A673 (cell line): ENCODE data around the gene DMRTA2.

ENCODE experiments used
- EZH2 ChIP-seq: fragments of 200-600 bp; sonication (generic); IDR thresholded peaks from 2 replicates; pipeline ENCODE4 v1.6.1; 2017; ENCODE audit warnings: borderline replicate concordance, low read depth, mild to moderate bottlenecking, mixed read lengths, antibody characterized with exemption, low read length; ENCODE audit not compliant: poor library complexity, severe bottlenecking
- TF ChIP-seq, protein P1 (sequence below): fragments of 300-800, 200-600 bp; sonication (generic); conservative IDR thresholded peaks from 2 replicates; pipeline ENCODE4 v1.5.1; 2017; ENCODE audit warnings: low read depth, mild to moderate bottlenecking, antibody characterized with exemption, low read length, moderate library complexity, mixed read lengths

DNA sequence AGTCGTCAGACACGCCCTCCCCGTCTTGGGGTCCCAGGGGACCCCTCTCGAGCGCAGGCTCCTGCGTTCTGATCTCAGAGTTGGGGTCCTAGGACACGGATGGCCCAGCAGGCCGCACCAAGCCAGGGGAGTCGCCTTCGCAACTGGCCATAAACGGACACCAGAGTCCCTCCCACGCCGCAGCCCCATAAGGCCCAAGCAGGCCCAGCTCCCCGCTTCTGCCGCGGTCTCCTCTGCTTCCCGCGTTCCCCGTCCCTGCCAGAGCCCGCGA is 633 bp downstream of the DMRTA2 start:
- TF ChIP-seq, protein P1, sequence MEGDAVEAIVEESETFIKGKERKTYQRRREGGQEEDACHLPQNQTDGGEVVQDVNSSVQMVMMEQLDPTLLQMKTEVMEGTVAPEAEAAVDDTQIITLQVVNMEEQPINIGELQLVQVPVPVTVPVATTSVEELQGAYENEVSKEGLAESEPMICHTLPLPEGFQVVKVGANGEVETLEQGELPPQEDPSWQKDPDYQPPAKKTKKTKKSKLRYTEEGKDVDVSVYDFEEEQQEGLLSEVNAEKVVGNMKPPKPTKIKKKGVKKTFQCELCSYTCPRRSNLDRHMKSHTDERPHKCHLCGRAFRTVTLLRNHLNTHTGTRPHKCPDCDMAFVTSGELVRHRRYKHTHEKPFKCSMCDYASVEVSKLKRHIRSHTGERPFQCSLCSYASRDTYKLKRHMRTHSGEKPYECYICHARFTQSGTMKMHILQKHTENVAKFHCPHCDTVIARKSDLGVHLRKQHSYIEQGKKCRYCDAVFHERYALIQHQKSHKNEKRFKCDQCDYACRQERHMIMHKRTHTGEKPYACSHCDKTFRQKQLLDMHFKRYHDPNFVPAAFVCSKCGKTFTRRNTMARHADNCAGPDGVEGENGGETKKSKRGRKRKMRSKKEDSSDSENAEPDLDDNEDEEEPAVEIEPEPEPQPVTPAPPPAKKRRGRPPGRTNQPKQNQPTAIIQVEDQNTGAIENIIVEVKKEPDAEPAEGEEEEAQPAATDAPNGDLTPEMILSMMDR = no peak
- no peak for TF ChIP-seq EZH2
